ENCODE measurements around the gene PI4KA.

DNA sequence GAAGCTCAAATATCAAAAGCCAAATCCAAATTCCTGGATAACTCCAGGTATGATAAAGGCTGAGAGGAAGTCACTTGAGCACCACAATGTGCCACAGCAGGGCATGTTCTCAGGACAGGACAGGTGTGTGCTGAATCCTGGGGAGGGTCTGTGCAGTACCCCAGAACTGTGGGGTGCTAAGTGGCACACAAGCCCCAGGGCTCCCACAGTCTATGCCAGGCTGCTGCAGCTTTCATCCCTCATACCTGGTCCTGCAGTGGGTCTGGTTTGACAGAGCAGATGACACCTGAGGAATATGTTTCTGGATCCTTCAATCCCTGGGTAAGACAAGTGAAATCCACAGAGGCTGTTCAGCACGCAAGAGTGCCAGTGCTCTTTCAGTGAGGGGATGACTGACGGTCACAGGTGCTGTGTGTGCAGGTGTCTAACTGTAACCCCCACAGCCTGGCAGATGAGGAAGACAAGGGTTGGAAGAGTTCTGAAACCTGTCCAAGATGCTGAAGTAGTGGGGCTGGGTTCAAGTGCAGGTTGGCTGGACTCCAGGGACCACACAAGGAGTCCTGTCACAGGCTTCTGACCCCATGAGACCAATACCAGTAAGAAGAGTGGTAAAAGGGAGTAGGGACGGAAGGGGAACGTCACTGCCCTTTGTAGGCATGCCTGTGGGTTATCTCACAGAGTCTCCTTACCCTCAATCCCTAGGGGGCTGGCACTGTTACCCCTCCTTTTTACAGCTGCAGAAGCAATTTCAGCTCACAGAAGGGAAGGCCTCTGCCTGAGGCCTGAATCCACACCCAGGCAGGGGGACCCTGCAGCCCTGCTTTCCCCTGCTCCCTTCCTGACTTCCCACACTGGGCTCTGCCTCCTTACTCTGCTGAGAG lies 70.6 kb downstream of the PI4KA start:
- TF ChIP-seq, protein P1, sequence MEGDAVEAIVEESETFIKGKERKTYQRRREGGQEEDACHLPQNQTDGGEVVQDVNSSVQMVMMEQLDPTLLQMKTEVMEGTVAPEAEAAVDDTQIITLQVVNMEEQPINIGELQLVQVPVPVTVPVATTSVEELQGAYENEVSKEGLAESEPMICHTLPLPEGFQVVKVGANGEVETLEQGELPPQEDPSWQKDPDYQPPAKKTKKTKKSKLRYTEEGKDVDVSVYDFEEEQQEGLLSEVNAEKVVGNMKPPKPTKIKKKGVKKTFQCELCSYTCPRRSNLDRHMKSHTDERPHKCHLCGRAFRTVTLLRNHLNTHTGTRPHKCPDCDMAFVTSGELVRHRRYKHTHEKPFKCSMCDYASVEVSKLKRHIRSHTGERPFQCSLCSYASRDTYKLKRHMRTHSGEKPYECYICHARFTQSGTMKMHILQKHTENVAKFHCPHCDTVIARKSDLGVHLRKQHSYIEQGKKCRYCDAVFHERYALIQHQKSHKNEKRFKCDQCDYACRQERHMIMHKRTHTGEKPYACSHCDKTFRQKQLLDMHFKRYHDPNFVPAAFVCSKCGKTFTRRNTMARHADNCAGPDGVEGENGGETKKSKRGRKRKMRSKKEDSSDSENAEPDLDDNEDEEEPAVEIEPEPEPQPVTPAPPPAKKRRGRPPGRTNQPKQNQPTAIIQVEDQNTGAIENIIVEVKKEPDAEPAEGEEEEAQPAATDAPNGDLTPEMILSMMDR (IDR thresholded peaks at IDR 0.05): no peak
- TF ChIP-seq SIN3A (IDR thresholded peaks at IDR 0.05; ENCODE audit: borderline replicate concordance, low read depth, low read length): no peak
- no peak for TF ChIP-seq RXRA (IDR thresholded peaks at IDR 0.05; ENCODE audit: borderline replicate concordance, low read depth)
- TF ChIP-seq GATA2 (CRISPR knock-in tag; IDR thresholded peaks at IDR 0.05): no peak
- TF ChIP-seq, protein P2, sequence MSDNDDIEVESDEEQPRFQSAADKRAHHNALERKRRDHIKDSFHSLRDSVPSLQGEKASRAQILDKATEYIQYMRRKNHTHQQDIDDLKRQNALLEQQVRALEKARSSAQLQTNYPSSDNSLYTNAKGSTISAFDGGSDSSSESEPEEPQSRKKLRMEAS (IDR thresholded peaks at IDR 0.05; ENCODE audit: low read depth): no peak
- TF ChIP-seq, protein P3, sequence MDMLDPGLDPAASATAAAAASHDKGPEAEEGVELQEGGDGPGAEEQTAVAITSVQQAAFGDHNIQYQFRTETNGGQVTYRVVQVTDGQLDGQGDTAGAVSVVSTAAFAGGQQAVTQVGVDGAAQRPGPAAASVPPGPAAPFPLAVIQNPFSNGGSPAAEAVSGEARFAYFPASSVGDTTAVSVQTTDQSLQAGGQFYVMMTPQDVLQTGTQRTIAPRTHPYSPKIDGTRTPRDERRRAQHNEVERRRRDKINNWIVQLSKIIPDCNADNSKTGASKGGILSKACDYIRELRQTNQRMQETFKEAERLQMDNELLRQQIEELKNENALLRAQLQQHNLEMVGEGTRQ (IDR thresholded peaks at IDR 0.05; ENCODE audit: borderline replicate concordance, low read depth, low read length): no peak
- TF ChIP-seq GABPA (IDR thresholded peaks at IDR 0.05; ENCODE audit: low read depth): no peak
- TF ChIP-seq, protein P4, sequence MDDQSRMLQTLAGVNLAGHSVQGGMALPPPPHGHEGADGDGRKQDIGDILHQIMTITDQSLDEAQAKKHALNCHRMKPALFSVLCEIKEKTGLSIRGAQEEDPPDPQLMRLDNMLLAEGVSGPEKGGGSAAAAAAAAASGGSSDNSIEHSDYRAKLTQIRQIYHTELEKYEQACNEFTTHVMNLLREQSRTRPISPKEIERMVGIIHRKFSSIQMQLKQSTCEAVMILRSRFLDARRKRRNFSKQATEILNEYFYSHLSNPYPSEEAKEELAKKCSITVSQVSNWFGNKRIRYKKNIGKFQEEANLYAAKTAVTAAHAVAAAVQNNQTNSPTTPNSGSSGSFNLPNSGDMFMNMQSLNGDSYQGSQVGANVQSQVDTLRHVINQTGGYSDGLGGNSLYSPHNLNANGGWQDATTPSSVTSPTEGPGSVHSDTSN (IDR thresholded peaks at IDR 0.05): no peak
- TF ChIP-seq JUND (IDR thresholded peaks at IDR 0.05): no peak
- no peak for TF ChIP-seq SMC3 (IDR thresholded peaks at IDR 0.05; ENCODE audit: low read depth, low read length)
- TF ChIP-seq, protein P5, sequence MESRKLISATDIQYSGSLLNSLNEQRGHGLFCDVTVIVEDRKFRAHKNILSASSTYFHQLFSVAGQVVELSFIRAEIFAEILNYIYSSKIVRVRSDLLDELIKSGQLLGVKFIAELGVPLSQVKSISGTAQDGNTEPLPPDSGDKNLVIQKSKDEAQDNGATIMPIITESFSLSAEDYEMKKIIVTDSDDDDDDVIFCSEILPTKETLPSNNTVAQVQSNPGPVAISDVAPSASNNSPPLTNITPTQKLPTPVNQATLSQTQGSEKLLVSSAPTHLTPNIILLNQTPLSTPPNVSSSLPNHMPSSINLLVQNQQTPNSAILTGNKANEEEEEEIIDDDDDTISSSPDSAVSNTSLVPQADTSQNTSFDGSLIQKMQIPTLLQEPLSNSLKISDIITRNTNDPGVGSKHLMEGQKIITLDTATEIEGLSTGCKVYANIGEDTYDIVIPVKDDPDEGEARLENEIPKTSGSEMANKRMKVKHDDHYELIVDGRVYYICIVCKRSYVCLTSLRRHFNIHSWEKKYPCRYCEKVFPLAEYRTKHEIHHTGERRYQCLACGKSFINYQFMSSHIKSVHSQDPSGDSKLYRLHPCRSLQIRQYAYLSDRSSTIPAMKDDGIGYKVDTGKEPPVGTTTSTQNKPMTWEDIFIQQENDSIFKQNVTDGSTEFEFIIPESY (IDR thresholded peaks at IDR 0.05; ENCODE audit: borderline replicate concordance, low read depth): no peak
- TF ChIP-seq, protein P6, sequence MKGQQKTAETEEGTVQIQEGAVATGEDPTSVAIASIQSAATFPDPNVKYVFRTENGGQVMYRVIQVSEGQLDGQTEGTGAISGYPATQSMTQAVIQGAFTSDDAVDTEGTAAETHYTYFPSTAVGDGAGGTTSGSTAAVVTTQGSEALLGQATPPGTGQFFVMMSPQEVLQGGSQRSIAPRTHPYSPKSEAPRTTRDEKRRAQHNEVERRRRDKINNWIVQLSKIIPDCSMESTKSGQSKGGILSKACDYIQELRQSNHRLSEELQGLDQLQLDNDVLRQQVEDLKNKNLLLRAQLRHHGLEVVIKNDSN (IDR thresholded peaks at IDR 0.05; ENCODE audit: borderline replicate concordance, low read depth): no peak

Measured in SK-N-SH (cell line).